Fibroblast of mammary gland (primary cell): Measurements from ENCODE around the gene NXN.
"Not testable (repeated sequence)": the region's sequence is repeated elsewhere in the genome, so short reads cannot be mapped to it uniquely, and the experiment has no call there.

Experiments
- DNase-seq: peaks from one replicate; pipeline ENCODE4 v3.0.0-alpha.2; 2010; ENCODE audit warnings: low read depth
- H3K4me3 ChIP-seq: 2 replicates; pipeline ENCODE4 v1.5.1; 2011; ENCODE audit warnings: low read depth, mild to moderate bottlenecking, low read length, moderate library complexity; ENCODE audit not compliant: control insufficient read depth
- TF ChIP-seq, protein P1 (sequence below): conservative IDR thresholded peaks from 2 replicates; pipeline ENCODE4 v1.5.1; 2011; ENCODE audit warnings: low read depth, low read length, inconsistent platforms; ENCODE audit not compliant: control insufficient read depth, insufficient read depth

The NXN gene

DNA sequence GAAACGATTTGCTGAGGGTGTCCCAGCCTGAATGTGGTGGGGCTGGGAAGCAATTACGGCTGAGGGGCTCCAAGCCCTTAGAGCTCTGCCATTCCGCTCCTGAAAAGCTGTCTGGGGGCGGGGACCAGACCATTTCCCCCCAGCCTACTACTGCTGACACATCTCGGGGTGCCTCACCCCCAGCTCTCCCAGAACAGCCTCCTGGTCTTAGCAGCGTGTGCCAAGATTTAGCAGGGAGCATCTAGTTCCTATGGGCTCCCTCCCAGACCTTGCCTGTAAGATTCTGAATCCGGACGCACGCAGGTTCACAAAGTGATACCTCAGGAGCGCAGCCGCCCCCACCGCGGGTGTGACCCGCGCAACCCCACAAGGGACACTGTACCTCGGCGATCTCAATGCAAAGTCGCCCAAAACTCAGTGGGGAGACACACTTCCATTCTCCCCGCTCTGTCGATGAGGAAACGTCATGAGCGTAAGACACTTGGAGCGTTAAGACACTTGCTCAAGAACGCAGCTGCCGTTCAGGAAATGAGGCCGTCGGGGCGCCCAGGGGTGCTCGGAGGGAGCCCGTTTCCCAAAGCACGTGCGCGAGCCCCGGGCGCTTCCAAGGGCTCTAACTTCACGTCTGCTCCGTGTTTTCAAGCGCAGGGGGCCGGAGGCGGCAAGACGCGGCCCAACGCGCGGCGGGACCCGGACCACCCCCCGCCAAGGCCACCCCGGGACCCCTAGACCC is 228.1 kb downstream of the NXN start:
- TF ChIP-seq, protein P1, sequence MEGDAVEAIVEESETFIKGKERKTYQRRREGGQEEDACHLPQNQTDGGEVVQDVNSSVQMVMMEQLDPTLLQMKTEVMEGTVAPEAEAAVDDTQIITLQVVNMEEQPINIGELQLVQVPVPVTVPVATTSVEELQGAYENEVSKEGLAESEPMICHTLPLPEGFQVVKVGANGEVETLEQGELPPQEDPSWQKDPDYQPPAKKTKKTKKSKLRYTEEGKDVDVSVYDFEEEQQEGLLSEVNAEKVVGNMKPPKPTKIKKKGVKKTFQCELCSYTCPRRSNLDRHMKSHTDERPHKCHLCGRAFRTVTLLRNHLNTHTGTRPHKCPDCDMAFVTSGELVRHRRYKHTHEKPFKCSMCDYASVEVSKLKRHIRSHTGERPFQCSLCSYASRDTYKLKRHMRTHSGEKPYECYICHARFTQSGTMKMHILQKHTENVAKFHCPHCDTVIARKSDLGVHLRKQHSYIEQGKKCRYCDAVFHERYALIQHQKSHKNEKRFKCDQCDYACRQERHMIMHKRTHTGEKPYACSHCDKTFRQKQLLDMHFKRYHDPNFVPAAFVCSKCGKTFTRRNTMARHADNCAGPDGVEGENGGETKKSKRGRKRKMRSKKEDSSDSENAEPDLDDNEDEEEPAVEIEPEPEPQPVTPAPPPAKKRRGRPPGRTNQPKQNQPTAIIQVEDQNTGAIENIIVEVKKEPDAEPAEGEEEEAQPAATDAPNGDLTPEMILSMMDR, result no peak
- DNase-seq, result peak; percentile 49
- peak overlapping the region; percentile 77 for H3K4me3 ChIP-seq

DNA sequence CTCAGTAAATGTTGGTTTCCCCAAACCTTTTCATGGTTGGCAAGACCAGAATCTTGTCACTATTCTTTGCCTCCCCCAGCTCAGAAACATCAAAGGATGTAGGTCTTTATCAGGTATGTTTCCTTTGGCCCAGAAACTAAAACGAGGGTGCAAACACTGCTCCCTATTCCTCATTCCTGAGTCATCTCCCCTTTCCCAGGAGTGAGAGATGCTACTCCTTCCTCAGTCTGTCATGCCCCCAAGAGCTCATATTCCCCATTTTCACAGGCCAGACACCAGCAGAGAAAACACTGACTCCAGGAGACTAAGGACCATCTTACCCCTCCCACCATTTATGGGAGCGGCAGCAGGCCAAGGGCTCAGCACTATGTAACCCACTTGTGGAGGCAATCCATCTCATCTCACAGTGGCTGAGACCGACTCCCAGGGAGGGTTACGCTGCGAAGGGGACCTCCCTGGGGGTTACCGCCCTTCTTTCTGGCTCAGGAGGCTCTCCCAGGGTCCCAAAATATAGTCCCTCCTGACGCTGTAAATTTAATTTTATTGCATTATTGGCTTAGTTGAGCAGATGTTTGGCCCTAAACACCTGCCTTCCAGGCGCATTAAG is 229.0 kb downstream of the NXN start:
- TF ChIP-seq, protein P1, result no peak
- H3K4me3 ChIP-seq, result peak overlapping the region; percentile 77

DNA sequence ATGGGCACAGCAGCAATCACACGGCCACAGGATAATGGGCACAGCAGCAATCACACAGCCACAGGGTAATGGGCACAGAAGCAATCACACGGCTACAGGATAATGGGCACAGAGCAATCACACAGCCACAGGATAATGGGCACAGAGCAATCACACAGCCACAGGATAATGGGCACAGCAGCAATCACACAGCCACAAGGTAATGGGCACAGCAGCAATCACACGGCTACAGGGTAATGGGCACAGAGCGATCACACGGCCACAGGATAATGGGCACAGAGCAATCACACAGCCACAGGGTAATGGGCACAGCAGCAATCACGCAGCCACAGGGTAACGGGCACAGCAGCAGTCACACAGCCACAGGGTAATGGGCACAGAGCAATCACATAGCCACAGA is 230.2 kb downstream of the NXN start:
- not testable (repeated sequence) for H3K4me3 ChIP-seq, DNase-seq

More for the DNA sequence above, 229.0 kb downstream of the NXN start:
- peak; percentile 25 for DNase-seq
